GM18520 (cell line): Measurements from ENCODE around the gene MYO5C.
"Not testable (repeated sequence)": the region's sequence is repeated elsewhere in the genome, so short reads cannot be mapped to it uniquely, and the experiment has no call there.

Experiments used
- ATAC-seq: cut with Tn5 transposase; IDR thresholded peaks from one replicate; pipeline ENCODE4 v1.9.1; 2021; ENCODE audit not compliant: unreplicated experiment

The MYO5C gene

GRCh38 chr15:52246686-52247431 is 48.7 kb downstream of the MYO5C start:
- no peak for ATAC-seq

GRCh38 chr15:52243697-52244555 is 51.7 kb downstream of the MYO5C start:
- no peak for ATAC-seq

- ATAC-seq, result no peak
Measured at GRCh38 chr15:52243286-52243685, 52.3 kb downstream of the MYO5C start.

- no peak for ATAC-seq
Measured at GRCh38 chr15:52241489-52241888, 54.1 kb downstream of the MYO5C start.

GRCh38 chr15:52240166-52240565 is 55.4 kb downstream of the MYO5C start:
- ATAC-seq, result no peak

GRCh38 chr15:52238989-52239525 is 56.5 kb downstream of the MYO5C start:
- not testable (repeated sequence) for ATAC-seq

- ATAC-seq, result no peak
Measured at GRCh38 chr15:52238149-52238548, 57.5 kb downstream of the MYO5C start.

- ATAC-seq, result no peak
Measured at GRCh38 chr15:52236013-52236412, 59.6 kb downstream of the MYO5C start.

GRCh38 chr15:52234596-52235541 is 60.7 kb downstream of the MYO5C start:
- peak; percentile 32 for ATAC-seq

- ATAC-seq, result no peak
Measured at GRCh38 chr15:52233405-52233804, 62.2 kb downstream of the MYO5C start.

- ATAC-seq, result peak; percentile 54
Measured at GRCh38 chr15:52232327-52232726, 63.3 kb downstream of the MYO5C start.

- ATAC-seq, result no peak
Measured at GRCh38 chr15:52230073-52230472, 65.5 kb downstream of the MYO5C start.

GRCh38 chr15:52228921-52229320 is 66.7 kb downstream of the MYO5C start:
- ATAC-seq, result no peak

GRCh38 chr15:52227456-52227855 is 68.1 kb downstream of the MYO5C start:
- ATAC-seq, result peak; percentile 81

GRCh38 chr15:52225230-52225629 is 70.4 kb downstream of the MYO5C start:
- no peak for ATAC-seq

GRCh38 chr15:52224211-52224610 is 71.4 kb downstream of the MYO5C start:
- ATAC-seq, result no peak

- peak; percentile 50 for ATAC-seq
Measured at GRCh38 chr15:52221730-52222129, 73.9 kb downstream of the MYO5C start.

GRCh38 chr15:52220937-52221660 is 74.5 kb downstream of the MYO5C start:
- no peak for ATAC-seq

- ATAC-seq, result no peak
Measured at GRCh38 chr15:52220251-52220650, 75.4 kb downstream of the MYO5C start.

- ATAC-seq, result no peak
Measured at GRCh38 chr15:52218816-52219215, 76.8 kb downstream of the MYO5C start.
